NCI-H2227 treated with DMSO at 0.1 percent for 48 hours (cell line): ENCODE data around the gene FBXO31.
"Not testable (repeated sequence)": the region's sequence is repeated elsewhere in the genome, so short reads cannot be mapped to it uniquely, and the experiment has no call there.

Experiments
- DNase-seq: peaks from one replicate; lab custom pipeline; 2025; lab: John Stamatoyannopoulos, UW

FBXO31 gene

DNA sequence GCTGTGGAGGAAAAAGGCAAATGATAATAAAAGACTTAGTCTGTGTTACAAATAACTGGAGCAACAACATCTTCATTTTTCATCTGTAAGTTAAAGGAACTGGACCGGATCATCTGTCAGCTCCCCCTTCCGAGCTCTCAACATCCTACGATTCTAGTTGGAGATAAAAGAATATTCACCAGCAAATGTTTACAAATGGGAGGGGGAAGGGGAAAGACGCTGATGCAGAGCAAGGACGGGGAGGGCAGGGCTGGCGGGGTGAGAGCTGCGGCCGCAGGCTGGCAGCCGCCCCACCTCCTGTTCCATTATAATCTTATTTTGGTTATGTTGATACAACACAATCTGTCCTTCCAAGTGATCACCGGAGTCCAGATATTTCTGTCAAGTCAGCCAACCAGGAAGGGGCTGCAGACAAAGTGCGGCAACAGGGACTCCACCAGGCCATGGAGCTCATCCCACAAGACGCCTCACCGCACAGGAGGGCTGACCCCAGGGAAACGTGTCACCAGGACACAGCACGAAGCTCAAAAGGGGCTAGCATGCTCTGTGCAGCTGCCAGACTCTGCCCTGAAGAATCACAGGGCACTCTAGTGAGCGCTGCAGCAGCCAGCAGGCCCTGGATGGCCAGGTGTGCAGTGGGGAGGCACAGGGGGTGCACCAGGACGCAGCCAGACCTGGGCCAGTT lies 19.7 kb downstream of the FBXO31 start:
- no peak for DNase-seq

DNA sequence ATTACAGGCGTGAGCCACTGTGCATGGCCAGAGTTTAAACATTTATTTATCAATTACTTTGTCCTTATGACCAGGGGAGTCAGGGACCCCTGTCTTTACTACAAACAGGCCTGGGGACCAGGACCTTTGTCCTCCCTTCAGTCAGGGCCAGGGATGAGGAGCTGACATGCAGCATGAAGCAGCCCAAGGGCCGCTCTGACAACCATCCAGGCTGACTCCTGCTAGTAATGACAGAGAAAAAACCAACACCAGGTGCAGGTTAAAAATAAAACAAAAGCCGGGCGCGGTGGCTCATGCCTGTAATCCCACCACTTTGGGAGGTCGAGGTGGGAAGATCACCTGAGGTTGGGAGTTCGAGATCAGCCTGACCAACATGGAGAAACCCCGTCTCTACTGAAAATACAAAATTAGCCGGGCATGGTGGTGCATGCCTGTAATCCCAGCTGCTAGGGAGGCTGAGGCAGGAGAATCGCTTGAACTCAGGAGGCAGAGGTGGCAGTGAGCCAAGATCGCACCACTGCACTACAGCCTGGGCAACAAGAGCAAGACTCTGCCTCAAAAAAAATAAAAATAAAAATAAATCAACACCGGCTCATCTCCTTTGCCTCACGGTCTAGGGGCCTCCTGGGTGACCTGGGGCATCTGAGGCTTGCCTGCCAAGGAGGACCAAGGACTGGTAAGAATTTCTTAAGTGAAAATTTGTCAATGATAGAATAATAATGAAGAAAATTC lies 20.6 kb downstream of the FBXO31 start:
- DNase-seq, result not testable (repeated sequence)

DNA sequence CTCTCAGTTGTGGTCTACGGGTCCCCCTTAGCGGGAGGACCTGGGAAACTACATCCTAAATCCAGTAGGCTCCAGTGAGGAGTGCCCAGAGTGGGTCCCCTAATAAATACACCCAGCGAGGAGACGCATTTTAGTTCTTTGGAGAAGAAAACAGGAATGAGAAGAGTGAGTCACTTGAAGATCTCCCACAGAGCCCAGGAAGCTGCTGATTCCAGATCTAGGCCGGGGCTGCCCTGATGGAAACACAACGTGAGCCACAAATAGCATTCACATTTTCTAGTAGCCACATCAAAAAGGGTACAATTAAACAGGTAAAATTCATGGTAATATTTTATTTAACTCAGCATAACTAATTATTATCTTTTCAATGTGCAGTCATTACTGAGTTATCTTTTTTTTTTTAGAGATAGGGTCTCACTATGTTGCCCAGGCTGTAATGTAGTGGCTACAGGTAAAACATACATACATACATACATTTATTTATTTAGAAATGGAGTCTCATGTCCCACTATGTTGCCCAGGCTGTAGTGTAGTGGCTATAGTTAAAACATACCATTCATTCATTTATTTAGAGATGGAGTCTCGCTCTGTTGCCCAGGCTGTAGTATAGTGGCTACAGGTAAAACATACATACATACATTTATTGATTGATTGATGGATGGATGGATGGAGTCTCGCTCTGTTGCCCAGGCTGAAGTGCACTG lies 21.5 kb downstream of the FBXO31 start:
- DNase-seq, result no peak

DNA sequence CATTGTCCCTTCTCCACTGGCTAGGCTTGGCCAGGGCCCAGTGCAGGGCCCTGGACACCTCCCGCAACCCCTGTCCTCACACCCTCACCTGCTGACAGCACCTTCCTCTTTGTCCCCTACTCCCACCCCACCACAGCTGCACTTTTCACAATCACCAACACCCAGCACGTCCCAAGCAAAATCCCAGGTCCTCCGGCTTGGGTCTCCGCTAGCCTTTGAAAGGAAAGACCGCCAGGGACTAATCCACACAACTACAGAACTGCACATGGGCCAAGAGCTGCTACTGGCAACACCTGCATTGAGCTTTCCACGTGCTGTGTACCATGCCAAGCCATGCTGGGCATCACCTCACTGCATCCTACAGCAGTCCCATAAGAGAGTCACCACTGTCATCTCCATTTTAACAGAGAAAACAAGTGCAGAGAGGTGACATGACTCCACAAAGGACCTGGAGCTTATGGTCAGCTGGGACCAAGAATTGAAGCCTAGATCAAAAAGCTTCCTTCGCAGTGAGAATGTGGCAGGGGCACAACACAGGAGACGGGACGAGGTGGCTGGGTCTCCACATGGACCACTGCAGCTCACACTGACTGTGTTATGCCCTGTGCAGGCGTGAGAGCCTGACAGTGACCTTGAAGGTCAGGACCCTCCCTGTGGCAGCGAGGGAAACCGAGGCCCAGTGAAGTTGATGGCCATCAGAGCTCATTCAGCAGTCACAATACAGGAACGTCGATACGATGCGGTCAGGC lies 22.5 kb downstream of the FBXO31 start:
- no peak for DNase-seq

DNA sequence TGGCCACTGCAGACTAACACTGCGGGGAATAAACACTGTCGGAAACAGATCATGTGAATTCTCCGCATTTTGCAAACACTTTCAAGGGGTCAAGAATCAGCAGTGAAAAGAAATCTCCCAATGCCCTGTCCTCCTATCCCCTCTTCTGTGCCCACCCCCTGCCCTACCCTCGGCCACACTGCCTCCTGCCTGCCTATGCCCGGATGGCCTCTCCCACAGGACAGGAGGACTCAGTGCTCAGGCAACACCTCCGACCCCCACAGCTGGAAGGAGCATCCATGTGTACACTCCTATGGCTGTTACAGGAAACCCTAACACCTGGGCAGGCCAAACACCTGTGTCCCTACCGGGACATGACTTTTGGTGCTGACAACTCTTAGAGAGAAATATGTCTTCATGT lies 24.5 kb downstream of the FBXO31 start:
- DNase-seq, result no peak

DNA sequence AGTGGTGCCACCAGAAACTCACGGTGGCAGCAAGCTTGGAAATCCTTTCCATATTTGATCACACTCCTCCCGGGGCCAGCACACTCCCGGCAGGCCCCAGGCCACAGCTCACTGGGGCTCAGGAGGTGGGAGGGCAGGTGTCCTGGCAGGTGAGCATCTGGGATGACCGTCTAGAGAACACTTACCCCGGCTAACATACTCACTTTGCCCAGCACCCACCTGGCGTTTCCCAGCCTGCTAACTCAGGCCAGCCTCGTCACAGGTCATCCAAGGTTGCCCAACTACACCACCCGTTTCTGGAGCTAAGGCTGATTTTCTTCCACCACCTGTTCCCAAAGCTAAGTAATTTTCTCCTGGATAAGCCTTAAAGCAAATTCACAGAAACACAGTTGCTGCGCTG lies 24.9 kb downstream of the FBXO31 start:
- DNase-seq, result no peak

DNA sequence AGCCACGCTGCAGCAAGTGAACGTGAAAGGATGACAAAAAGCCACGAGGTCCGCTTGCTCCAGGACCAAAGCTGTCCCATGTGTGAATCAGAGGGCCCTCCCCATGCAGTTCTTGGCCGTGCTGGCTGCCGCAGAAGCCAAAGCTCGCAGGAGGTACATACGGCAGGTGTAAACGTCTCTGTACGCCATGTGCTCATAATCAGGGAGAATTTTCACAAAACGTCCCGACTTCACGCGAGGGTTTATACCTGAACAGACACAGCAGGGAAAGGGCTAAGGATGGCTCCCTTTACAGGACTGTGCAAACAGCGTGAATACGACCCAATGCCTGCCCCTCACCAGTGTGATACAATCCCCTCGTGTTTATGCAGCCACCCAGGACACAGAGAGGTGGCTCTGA lies 25.3 kb downstream of the FBXO31 start:
- DNase-seq, result no peak

DNA sequence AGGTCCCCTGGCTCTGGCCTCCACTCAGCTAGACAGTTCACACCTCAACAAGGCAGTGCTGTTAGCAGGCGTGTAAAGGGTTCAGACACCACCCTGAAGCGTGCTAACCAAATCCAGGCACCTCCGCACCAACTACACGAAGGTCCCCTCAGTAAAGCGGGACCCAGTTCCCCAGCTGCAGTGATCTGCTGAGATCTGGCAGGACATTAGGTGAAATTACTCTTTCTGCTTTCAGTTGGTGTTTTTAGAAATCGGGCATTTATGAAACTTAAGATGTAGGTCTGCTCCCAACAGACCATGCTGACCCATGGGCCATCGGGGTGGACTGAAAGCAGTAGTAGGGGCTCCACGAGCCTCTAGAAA lies 27.1 kb downstream of the FBXO31 start:
- no peak for DNase-seq

DNA sequence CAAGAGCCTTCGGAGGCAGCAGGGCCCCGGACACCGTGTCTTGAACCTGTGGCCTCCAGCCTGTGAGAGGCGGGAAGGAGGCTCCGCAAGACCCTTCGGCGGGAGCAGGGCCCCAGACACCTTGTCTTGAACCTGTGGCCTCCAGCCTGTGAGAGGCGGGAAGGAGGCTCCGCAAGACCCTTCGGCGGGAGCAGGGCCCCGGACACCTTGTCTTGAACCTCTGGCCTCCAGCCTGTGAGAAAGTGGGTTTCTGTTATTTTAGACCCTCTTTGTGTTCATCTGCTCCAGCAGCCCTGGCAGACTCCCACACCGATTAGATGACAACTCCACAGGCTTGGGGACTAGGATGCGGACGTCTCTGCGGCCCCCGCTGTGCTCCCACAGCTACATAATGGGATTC lies 30.0 kb downstream of the FBXO31 start:
- no peak for DNase-seq

DNA sequence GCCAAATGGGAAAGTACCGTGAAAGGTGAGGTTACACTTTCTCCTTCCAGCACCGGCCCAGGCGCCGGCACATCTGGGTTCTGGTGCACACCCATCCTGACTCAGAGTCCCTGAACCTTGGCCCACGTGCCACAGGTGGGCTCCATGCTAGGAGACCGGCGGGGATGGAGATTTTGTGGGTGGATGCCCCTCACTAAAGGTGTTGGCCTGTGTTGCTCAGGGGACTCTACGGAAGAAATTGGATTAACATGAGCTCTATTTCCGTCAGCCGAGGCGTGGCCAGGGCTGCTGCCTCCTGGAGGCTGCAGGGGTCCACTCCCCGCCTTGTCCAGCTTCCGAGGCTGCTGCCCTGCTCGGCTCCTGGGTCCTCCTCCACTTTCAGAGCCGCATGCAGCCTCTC lies 30.8 kb downstream of the FBXO31 start:
- DNase-seq, result no peak

DNA sequence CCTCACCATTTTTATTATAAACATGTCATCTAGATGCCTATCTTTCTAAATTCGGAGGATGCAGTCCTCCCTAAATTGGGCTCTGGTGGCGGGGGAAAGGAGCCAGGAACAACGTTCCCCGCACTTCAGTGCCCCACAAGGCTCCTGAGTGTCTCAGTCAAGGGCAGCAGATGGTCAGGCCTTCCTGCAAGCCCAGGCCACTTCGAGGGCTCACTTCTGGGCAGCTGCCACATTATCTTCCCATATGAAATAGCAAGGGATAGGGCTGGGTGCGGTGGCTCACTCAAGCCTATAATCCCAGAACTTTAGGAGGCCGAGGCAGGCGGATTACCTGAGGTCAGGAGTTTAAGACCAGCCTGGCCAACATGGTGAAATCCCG lies 32.3 kb downstream of the FBXO31 start:
- DNase-seq, result no peak

DNA sequence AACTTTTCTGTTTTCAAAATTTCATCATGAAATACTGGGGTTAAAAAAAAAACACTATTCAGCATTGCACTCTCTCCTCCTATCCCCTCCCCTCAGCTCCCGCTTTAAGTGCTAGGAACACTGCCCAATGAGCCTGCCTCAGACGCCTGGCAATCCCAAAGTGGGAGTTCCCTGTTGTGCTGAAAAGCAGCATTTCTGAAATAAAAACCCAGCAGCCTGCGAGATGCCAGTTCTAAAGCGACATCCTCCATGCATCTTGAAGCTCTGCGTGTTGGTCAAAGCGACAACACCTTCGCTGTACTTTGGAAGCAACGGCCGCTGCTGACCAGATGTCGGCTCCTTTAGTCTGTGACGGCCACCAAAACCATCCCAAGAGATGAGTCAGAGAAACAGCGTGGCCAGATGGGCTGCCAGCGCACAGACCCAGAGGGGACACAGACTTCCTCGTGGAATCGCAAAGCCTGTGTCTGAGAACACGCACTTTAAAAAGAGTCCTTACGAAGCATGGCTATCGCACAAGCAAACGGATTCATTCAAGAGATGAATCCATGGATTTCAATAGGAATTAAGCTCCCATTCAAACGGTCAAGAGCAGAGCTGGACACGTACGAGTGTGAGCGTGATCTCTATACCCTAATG lies 32.8 kb downstream of the FBXO31 start:
- DNase-seq, result no peak

DNA sequence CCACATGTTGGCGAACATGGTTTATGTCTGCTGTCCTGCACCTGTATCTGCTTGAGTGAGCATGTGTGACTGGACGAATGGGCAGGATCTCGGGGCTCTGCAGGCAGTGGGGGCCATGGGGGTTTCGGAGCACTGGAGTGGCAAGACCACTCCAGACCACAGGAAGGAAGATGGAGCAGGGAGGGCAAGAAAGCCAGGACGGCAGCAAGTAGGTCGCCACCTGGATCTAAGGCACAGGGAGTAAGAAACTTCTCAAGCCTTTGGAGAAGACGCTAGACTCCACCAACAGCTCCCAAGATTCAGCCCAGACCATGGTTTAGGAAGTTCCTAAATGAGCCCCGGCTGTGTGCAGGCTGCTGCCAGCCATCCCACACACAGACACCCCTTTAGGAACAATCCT lies 33.5 kb downstream of the FBXO31 start:
- no peak for DNase-seq

DNA sequence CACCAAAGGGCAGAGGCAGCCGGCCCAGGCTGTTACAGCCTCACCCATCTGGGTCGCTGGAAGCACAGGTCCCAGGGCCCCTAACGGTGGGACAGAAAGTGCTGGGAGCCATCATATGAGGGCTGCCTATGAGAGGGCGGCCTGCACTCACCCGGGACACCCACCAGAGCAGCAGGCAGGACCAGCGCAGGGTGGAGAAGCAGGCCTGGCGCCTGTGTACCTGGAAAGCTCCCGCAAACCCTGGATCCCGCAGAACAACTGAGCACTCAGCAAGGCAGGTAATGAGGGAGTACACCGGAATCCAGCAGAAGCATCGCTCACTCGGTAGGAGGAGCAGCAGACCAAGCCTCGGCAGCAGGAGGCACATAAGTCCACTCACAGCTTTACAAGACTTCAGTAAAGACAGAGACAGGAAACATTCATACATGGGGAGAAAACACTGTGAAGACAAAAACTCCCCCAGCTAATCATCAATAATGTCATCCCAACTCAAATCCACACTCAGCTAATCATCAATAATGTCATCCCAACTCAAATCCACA lies 34.9 kb downstream of the FBXO31 start:
- DNase-seq, result no peak

DNA sequence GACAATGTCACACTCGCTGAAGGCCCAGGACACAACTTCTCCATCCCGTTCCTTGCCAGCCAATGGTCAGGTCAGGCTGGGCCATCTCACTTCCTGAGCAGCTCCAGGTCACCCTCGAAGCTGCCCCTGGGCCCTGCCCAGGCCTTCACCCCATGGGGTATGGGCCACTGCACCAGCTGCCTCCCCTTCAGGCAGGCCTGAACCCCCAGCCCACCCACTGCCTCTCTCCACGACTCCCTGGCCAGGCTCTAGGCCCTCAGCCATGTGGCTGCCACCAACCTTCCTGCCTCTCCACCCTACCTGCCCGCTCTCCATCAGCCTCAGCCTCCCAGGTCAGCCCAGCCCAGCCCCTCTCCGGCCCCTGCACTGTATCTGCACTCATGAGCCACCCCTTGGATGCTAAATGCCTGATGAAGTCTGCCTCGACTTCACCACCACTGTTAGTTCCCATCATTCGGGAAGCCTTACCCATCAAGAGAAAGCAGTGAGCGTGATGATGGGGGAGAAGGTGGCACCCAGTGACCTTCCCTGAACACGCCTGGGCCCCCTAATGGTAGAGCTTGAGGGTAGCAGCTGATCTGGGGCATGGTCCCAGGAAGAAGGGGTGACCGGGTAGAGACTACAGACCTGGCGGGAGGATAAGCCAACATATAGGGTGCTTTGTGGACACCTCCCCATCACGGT lies 35.5 kb downstream of the FBXO31 start:
- DNase-seq, result no peak

DNA sequence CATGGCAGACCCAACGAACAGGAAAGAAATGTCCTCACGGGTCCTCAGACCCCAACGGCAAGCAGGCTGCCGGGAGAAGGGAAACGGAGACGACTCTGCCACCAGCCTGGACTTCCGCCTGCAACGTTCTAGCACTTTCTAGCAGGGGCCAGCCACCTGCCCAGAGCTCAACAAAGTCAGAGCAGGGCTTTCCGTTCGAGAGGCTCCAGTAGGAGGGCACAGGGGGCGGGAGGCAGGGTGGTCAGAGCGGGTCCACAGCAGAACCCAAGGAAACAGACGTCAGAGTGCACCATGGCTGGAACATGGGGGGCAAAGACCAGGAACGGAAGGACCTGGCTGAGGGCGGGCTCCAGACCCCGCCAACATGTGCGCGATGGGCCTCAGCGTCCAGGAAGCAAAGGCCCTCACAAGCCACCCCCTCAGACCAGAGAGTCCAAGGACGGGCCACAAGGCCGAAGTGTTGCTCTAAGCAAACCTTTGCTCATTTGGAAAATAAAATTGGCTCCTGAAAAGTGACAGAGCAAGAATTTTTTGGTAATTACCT lies 37.0 kb downstream of the FBXO31 start:
- no peak for DNase-seq

DNA sequence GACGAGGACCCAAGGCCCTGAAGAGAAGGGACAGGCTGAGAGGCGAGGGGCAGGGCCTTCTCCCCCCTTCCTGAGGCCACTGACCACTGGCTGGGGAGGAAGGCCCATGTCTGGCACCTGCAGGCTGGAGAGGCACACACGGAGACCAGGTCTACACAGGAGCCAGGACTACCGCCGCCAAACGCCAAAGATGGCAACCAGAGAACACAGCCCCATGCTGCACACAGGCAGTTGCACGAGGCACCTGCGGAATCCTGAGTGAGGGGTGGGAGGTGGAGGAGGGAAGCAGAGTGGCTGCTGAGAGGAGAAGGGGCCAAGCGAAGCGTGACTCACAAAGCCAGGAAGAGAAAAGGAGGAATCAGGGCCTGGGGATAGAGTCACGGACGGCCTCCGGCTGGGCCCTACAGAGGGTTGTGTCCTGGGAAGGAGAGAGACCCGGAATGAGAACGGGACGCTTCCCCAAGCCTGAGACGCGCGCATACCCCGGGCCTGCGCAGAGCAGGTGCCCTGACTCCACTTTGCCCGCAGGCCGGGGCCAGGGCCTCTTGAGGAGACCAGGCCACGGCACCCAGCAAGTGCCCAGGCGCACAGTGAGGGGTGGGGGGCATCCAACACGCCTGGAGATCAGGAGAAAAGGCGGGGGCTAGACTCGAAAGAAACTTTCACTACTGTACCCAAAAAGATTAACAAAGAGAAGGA lies 37.7 kb downstream of the FBXO31 start:
- DNase-seq, result no peak

DNA sequence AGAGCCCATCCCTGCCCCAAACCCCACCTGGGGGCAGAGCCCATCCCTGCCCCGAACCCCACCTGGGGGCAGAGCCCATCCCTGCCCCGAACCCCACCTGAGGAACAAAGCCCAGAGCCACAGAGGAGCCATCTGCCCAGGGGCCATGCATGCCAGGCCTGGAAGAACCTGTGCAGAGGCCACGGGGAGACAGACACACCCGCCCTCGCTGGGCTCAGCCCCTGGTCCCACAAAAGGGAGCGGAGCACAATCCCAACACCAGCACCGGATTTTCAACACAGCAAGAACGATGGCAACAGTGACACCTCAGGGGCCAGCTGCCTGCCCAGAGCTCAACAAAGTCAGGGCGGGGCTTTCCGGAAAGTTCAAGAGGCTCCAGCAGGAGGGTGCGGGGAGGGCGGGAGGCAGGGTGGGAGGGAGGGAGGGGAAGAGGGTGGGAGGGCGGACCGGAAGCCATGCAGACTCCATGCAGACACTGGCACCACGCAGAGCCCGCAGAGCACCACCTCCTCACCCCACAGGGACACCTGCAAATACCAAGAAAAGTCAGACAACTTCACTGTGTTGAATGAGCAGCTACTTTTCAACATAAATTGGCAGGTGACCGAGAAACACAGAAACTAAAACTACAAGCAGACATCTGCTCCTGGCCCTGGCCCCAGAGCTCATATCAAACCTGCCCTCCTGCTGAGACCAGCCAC lies 38.5 kb downstream of the FBXO31 start:
- no peak for DNase-seq

DNA sequence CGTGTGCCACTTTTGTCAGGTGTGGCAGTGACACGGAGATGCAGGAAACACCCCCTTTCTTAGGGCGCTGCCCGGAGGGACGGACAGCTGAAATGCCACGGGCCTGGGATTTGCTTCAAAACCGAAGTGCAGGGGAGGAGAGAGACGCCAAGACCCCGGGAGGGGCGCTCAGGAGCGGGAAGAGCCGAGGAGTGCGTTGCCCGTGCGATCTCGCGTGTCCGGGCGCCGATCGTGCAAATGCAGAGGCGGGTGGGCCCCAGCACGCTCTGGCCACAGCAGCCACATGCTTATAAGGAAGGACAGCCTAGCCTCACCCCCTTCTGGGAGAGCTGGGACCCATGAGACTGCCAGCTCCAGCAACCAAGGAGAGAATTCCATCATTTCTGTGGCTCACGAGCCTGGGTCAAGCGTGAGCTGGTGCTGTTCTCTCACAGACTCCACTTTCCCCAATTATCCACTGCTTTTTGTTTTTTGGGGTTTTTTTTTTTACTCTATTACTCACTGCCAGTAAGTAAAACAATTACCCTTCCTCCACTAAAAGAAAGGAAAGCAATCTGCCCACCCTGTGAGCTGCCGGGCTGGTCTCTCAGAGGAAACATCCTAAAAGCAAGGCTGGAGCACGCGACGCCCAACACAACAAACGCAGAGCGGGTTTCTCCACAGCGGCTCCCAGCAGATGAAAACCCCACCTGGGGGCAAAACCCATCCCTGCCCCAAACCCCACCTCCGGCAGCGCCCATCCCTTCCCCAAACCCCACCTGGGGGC lies 39.2 kb downstream of the FBXO31 start:
- no peak for DNase-seq
